Activated CD8-positive, alpha-beta memory T cell treated with anti-CD3 and anti-CD28 coated beads, Interleukin-2, amount 50 U/mL, for 4 hours (primary cell): ENCODE measurements around the gene SLC25A17.
"Not testable (repeated sequence)": the region's sequence is repeated elsewhere in the genome, so short reads cannot be mapped to it uniquely, and the experiment has no call there.

ENCODE experiments used
- DNase-seq: peaks from one replicate; pipeline ENCODE4 v3.0.0-alpha.2; 2020

The SLC25A17 gene

GRCh38 chr22:40818747-40819598, at the start of gene SLC25A17:
TSS of gene SLC25A17 (minus strand) at chr22:40819346. CDS start at chr22:40819248, 98 bp downstream.
- DNase-seq = peak; percentile 89

GRCh38 chr22:40868379-40868778, 49.2 kb upstream of the SLC25A17 start:
- DNase-seq = not testable (repeated sequence)

GRCh38 chr22:40867109-40867508, 48.0 kb upstream of the SLC25A17 start:
- no peak for DNase-seq

GRCh38 chr22:40862537-40862936, 43.4 kb upstream of the SLC25A17 start:
- no peak for DNase-seq

- DNase-seq = no peak
Observed at GRCh38 chr22:40862013-40862412, 42.9 kb upstream of the SLC25A17 start, which contains the start of gene DNAJB7. TSS of gene DNAJB7 (minus strand) at chr22:40862113. CDS start at chr22:40861994, 119 bp downstream.

- no peak for DNase-seq
Observed at GRCh38 chr22:40857309-40857855, 38.2 kb upstream of the SLC25A17 start.

- peak; percentile 98 for DNase-seq
Observed at GRCh38 chr22:40856513-40857308, 37.6 kb upstream of the SLC25A17 start, which contains the start of the genes ST13 and XPNPEP3. TSS of gene ST13 (minus strand) at chr22:40856639. CDS start at chr22:40856540, 99 bp downstream. TSS of gene XPNPEP3 (plus strand) at chr22:40857148. CDS start at chr22:40857182, 34 bp downstream.

- no peak for DNase-seq
Observed at GRCh38 chr22:40855979-40856512, 36.9 kb upstream of the SLC25A17 start.

- no peak for DNase-seq
Observed at GRCh38 chr22:40855071-40855978, 36.2 kb upstream of the SLC25A17 start.

- DNase-seq = no peak
Observed at GRCh38 chr22:40853961-40854360, 34.8 kb upstream of the SLC25A17 start.

GRCh38 chr22:40853333-40853732, 34.2 kb upstream of the SLC25A17 start:
- no peak for DNase-seq

- not testable (repeated sequence) for DNase-seq
Observed at GRCh38 chr22:40845816-40846215, 26.7 kb upstream of the SLC25A17 start.

- no peak for DNase-seq
Observed at GRCh38 chr22:40844951-40845350, 25.8 kb upstream of the SLC25A17 start.

- no peak for DNase-seq
Observed at GRCh38 chr22:40838486-40838885, 19.3 kb upstream of the SLC25A17 start.

GRCh38 chr22:40834619-40835018, 15.5 kb upstream of the SLC25A17 start:
- DNase-seq = no peak

- DNase-seq = no peak
Observed at GRCh38 chr22:40829131-40829530, 10.0 kb upstream of the SLC25A17 start.

GRCh38 chr22:40826984-40827741, 8.0 kb upstream of the SLC25A17 start:
- DNase-seq = no peak

GRCh38 chr22:40826292-40826691, 7.1 kb upstream of the SLC25A17 start:
- not testable (repeated sequence) for DNase-seq

GRCh38 chr22:40823426-40823825, 4.3 kb upstream of the SLC25A17 start:
- no peak for DNase-seq

- DNase-seq = no peak
Observed at GRCh38 chr22:40819599-40820140, 524 bp upstream of the SLC25A17 start.
